Measurements from ENCODE around the gene CCDC33.

The CCDC33 gene

GRCh38 chr15:74203914-74204431, 32.2 kb upstream of the CCDC33 start:
- no peak for TF ChIP-seq CTCF (IDR thresholded peaks at IDR 0.05)

- no peak for TF ChIP-seq CTCF (IDR thresholded peaks at IDR 0.05)
Measured at GRCh38 chr15:74205582-74205947, 30.6 kb upstream of the CCDC33 start.

- no peak for TF ChIP-seq CTCF (IDR thresholded peaks at IDR 0.05)
Measured at GRCh38 chr15:74206801-74207281, 29.3 kb upstream of the CCDC33 start.

- TF ChIP-seq CTCF (IDR thresholded peaks at IDR 0.05): no peak
Measured at GRCh38 chr15:74207652-74208440, 28.3 kb upstream of the CCDC33 start.

GRCh38 chr15:74208496-74208895, 27.6 kb upstream of the CCDC33 start:
- TF ChIP-seq CTCF (IDR thresholded peaks at IDR 0.05): no peak

- TF ChIP-seq CTCF (IDR thresholded peaks at IDR 0.05): no peak
Measured at GRCh38 chr15:74208901-74209559, 27.1 kb upstream of the CCDC33 start.

- TF ChIP-seq CTCF (IDR thresholded peaks at IDR 0.05): no peak
Measured at GRCh38 chr15:74209560-74209958, 26.6 kb upstream of the CCDC33 start.

Data from LNCAP (cell line).